ENCODE results near the gene AMH.

The AMH gene

GRCh38 chr19:2282062-2282861, 33.1 kb downstream of the AMH start, which contains the start of gene PEAK3 (continued):
- TF ChIP-seq, protein P1, sequence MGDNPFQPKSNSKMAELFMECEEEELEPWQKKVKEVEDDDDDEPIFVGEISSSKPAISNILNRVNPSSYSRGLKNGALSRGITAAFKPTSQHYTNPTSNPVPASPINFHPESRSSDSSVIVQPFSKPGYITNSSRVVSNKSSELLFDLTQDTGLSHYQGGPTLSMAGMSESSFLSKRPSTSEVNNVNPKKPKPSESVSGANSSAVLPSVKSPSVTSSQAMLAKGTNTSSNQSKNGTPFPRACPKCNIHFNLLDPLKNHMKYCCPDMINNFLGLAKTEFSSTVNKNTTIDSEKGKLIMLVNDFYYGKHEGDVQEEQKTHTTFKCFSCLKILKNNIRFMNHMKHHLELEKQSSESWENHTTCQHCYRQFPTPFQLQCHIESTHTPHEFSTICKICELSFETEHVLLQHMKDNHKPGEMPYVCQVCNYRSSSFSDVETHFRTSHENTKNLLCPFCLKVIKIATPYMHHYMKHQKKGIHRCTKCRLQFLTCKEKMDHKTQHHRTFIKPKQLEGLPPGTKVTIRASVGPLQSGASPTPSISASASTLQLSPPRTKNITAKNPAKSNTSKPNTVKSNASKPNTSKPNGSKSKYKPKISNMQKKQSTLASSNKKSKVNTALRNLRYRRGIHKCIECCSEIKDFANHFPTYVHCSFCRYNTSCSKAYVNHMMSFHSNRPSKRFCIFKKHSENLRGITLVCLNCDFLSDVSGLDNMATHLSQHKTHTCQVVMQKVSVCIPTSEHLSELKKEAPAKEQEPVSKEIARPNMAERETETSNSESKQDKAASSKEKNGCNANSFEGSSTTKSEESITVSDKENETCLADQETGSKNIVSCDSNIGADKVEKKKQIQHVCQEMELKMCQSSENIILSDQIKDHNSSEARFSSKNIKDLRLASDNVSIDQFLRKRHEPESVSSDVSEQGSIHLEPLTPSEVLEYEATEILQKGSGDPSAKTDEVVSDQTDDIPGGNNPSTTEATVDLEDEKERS (tag by site-specific recombination; IDR thresholded peaks at IDR 0.05), result no peak
- TF ChIP-seq ZNF280C (tag by site-specific recombination; IDR thresholded peaks at IDR 0.05), result no peak
- TF ChIP-seq GLIS2 (tag by site-specific recombination; IDR thresholded peaks at IDR 0.05), result peak; percentile 33; the same call in 1 of the 2 replicates
- no peak for TF ChIP-seq ZNF571 (tag by site-specific recombination; IDR thresholded peaks at IDR 0.05)
- no peak for TF ChIP-seq ZNF366 (tag by site-specific recombination; conservative IDR thresholded peaks at IDR 0.05)
- TF ChIP-seq BCL11A (tag by site-specific recombination; IDR thresholded peaks at IDR 0.05; ENCODE audit: low read depth), result no peak
- TF ChIP-seq ZSCAN30 (tag by site-specific recombination; IDR thresholded peaks at IDR 0.05), result no peak
- TF ChIP-seq ZNF837 (tag by site-specific recombination; IDR thresholded peaks at IDR 0.05), result no peak

- H3K27ac ChIP-seq (ENCODE audit: extremely low read depth, low read depth, low read length), result no peak overlapping the region
- TF ChIP-seq ZNF121 (tag by site-specific recombination; IDR thresholded peaks at IDR 0.05), result 0 out of 2 replicates have a peak, but pooled peaks have one; percentile 8
- TF ChIP-seq, protein P2, sequence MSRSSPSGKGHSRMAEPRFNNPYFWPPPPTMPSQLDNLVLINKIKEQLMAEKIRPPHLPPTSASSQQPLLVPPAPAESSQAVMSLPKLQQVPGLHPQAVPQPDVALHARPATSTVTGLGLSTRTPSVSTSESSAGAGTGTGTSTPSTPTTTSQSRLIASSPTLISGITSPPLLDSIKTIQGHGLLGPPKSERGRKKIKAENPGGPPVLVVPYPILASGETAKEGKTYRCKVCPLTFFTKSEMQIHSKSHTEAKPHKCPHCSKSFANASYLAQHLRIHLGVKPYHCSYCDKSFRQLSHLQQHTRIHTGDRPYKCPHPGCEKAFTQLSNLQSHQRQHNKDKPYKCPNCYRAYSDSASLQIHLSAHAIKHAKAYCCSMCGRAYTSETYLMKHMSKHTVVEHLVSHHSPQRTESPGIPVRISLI (tag by site-specific recombination; IDR thresholded peaks at IDR 0.05), result no peak
- ChIA-PET POLR2A (no interaction called here), CTCF (no interaction called here)
- no peaks in the 10 kb centered on the region for H3K9me3 ChIP-seq (ENCODE audit: control insufficient read depth, insufficient read depth, low read depth, low read length)
- no peak overlapping the region for H3K4me3 ChIP-seq (ENCODE audit: low read depth, low read length)
- no peaks in the 10 kb centered on the region for H3K36me3 ChIP-seq (ENCODE audit: control insufficient read depth in 2 of 2, insufficient read depth in 1 of 2, low read length in 2 of 2)
- no peaks in the 10 kb centered on the region for H3K4me1 ChIP-seq (ENCODE audit: control insufficient read depth, insufficient read depth, low read length)
Measured at GRCh38 chr19:2282862-2283237, 33.7 kb downstream of the AMH start.

DNA sequence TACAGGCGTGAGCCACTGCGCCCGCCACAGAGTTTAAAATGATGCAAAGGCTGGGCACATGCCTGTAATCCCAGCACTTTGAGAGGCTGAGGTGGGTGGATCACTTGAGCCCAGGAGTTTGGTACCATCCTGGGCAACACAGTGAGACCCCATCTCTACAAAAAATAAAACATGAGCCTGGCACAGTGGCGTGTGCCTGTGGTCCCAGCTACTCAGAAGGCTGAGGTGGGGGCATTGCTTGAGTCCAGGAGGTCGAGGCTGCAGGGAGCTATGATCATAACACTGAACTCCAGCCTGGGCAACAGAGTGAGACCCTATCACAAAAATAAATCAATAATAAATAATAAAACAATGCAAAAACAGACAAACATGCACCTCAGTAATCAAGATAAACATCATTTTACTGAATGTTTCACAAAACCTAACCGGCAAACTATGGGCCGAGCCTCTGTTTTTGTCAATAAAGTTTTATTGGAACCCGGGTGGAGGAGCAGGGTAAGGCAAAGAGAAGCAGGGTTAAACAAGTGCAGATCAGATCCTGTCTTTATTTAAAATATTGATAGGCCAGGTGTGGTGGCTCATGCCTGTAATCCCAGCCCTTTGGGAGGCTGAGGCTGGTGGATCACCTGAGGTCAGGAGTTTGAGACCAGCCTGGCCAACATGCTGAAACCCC, 34.8 kb downstream of the AMH start:
- ChIA-PET POLR2A (no interaction called here), CTCF (interaction anchor here (0.6 to 0.7 kb wide), 2 partner anchors 31 to 365 kb away, joined by 3 read pairs; no protein-coding TSS in a partner anchor)
- TF ChIP-seq, protein P3, sequence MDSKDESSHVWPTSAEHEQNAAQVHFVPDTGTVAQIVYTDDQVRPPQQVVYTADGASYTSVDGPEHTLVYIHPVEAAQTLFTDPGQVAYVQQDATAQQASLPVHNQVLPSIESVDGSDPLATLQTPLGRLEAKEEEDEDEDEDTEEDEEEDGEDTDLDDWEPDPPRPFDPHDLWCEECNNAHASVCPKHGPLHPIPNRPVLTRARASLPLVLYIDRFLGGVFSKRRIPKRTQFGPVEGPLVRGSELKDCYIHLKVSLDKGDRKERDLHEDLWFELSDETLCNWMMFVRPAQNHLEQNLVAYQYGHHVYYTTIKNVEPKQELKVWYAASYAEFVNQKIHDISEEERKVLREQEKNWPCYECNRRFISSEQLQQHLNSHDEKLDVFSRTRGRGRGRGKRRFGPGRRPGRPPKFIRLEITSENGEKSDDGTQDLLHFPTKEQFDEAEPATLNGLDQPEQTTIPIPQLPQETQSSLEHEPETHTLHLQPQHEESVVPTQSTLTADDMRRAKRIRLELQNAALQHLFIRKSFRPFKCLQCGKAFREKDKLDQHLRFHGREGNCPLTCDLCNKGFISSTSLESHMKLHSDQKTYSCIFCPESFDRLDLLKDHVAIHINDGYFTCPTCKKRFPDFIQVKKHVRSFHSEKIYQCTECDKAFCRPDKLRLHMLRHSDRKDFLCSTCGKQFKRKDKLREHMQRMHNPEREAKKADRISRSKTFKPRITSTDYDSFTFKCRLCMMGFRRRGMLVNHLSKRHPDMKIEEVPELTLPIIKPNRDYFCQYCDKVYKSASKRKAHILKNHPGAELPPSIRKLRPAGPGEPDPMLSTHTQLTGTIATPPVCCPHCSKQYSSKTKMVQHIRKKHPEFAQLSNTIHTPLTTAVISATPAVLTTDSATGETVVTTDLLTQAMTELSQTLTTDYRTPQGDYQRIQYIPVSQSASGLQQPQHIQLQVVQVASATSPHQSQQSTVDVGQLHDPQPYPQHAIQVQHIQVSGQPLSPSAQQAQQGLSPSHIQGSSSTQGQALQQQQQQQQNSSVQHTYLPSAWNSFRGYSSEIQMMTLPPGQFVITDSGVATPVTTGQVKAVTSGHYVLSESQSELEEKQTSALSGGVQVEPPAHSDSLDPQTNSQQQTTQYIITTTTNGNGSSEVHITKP (tag by site-specific recombination; IDR thresholded peaks at IDR 0.05), result no peak
- TF ChIP-seq ZNF366 (tag by site-specific recombination; conservative IDR thresholded peaks at IDR 0.05) (no peak), ZNF121 (tag by site-specific recombination; IDR thresholded peaks at IDR 0.05) (peak; percentile 99), KLF8 (tag by site-specific recombination; IDR thresholded peaks at IDR 0.05) (0 out of 2 replicates have a peak, but pooled peaks have one; percentile 32)
- no peaks in the 10 kb centered on the region for H3K4me1 ChIP-seq (ENCODE audit: control insufficient read depth, insufficient read depth, low read length)
- H3K27ac ChIP-seq (ENCODE audit: extremely low read depth, low read depth, low read length), result no peak overlapping the region
- H3K4me3 ChIP-seq (ENCODE audit: low read depth, low read length), result no peak overlapping the region
- no peaks in the 10 kb centered on the region for H3K36me3 ChIP-seq (ENCODE audit: control insufficient read depth in 2 of 2, insufficient read depth in 1 of 2, low read length in 2 of 2)
- H3K9me3 ChIP-seq (ENCODE audit: control insufficient read depth, insufficient read depth, low read depth, low read length), result no peaks in the 10 kb centered on the region

All from HEK293 (cell line).